GM21390 (cell line): ENCODE measurements around the gene CST3.

ENCODE experiments used
- ATAC-seq: cut with Tn5 transposase; IDR thresholded peaks from one replicate; pipeline ENCODE4 v1.9.1; 2021; ENCODE audit not compliant: unreplicated experiment

Gene CST3

DNA sequence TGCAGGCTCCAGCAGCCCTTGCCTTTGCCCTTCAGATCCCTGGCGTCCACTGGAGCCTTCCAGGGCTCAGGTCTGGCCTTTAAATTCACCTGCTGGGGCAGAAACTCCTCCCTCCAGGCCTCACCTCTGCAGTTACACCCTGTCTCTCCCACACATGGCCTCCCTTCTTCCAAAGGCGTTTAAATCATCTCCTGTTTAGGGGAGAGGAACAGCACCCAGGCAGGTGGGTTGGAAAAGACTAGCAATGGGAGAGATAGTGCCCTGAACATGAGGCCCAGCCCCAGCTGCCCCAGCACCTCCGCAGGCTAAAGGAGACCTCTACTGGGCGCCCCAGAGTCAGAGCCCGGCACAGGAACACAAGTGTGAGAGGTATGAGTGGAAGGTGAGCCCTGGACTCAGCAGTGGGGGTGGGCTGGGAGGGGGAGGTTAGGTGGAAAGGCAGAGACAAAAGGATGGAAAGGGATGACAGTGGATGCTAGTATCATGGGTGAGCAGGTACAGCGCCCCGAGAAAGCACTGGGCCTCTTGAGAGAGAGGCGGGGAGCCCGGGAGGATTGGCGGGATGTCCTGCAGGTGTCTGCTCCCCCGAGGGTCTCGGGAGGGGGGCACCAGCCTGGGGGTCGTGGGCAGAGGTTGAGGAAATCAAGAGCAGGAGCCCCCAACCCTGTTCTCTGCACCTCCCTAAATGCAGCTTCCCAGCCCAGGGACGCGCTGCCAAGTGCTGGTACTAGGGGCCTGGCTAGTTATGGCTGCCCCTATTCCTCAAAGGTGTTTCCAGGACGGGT, 31.7 kb downstream of the CST3 start, which contains the start of gene CST9:
TSS of gene CST9 (minus strand) at position 51 of the 785 bp plus-strand sequence. CDS start 53 bp downstream, outside the sequence.
- ATAC-seq, result no peak

DNA sequence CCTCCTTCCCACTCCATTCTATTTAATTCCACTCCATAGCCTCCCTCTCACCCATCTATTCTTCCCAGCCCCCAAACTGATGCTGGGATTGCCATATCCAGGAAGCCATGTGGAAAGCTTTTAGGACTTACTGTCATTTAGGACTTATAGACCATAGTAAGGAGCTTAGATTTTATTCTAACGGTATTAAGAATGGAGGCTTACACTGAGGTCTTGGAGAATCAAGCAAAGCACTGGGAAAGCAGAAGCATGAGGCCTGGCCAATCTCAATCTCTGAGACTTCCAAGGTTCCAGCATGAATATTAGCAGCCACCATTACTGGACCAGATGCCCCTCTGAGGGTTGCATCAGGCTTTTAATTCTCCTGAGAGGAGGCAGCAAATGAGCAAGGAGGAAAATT, 33.4 kb downstream of the CST3 start:
- ATAC-seq, result no peak

DNA sequence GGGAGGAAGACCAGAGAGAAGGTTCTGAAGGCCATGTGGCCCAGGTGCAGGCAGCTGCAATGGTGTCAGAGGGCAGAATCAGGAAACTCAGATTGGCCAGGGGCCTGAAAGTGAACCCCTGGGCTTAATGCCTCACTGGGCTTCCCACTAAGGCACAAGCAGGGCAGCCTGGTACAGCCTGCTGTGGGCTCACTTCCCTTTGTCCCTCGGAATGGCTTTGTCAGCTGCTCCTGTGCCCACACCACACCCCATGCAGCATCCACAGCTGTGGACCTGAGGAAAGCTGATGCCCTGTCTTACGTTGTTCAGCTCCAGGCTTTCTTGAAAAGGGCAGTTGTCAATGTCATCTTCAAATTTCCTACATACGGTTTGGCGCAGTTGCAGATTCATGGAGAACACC, 34.4 kb downstream of the CST3 start:
- ATAC-seq, result no peak

DNA sequence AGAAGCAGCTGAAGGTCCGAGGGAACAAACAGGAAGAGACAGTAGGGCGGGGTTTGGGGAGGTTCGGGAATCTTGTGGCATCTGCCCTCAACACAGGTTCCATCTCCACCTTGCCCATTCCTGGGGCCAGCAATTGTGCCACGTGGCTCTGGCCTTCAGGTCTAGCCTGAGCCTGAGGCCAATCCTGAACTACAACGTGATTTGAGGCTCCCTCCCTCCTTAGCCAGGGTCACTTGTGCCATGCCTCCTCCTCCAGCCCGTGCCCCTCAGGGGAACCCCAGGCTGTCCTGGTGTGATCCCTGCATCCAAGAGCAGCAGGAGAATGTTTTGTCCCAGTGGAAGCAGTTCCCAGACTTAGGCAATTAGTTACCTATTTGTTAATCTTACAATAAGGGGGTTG, 35.1 kb downstream of the CST3 start:
- no peak for ATAC-seq

DNA sequence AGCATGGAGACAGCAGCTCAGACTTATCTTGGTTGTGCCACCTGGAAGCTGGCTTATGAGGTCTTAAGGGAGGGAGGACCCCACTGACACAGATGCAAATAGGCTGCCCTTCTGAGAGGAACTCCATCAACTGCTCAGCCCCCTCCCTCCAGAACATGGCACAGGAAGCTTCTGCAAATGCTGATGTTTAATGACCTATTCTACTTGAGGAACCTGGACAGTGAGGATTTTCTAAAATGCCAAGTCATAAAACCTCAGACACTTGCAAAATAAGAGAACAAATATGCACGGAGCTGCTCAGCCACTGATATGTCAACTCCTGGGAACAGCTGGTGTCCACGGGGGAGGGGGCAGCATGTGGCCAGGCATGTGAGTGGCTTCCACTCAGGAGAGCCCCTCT, 35.5 kb downstream of the CST3 start:
- ATAC-seq, result no peak

DNA sequence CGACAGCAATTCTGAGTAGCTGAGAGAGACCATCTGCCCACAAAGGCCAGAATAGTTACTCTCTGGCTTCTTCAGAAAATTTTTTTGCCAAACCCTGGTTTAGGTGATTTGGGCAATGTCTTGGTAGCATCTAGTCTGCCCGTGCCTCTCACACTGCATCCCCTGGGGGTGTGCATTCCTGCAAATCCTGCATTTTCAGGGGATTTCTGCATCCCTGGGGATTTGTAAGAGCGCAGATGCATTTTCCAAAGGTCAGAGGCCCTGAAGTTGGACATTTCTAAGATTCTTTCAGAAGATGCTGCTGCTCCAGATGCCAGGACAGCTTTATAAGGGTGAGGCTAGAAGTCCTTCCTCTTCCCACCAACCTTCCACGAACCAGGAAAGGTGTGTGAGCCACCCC, 36.0 kb downstream of the CST3 start:
- no peak for ATAC-seq

DNA sequence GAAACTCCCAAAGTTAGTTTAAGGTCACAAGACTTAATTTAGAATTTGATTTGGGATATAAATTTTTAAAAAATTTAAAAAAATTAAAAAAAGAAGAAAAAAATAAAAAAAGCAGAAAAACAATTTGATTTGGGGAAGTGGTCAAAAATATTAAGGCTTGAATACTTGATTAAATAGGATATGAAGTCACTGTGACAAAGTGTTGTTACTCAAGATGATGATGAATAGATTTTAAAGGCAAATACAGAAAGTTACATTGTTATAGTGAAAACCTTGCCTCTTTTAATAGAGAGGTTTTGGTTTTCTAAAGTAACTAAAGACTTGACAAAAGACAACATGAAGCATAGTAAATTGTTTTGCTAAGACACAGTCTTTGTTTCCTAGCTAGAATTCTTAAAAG, 39.3 kb downstream of the CST3 start:
- no peak for ATAC-seq

DNA sequence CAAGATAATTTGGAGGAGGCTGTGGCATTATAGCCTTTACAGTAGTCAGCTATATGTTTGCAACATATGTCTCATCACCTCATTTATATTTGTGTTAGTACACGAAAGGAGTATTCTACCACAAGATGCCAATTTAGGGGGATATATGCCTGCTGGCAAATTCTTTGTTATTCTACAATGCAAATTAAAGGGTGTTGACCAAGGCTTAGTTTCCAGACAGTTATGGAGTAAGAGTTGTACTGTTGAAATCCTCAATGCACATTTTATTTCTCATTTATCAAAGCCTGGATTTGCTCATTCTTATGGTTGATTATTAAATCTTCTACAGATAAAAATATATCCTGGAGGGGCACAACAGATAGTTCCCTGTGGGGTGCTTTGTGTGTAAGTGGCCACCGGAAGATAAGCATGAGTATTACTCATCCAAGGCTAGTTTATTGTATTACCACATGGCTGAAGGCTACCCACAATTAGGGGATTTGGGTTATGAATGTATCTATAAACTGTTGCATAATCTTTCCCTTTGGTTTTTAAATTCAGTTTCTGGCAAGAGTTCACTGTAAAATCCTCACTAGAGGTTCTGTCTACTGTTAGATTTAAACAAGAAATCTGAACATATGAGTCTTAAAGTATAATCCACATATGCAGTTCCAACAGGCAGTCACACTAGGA, 41.0 kb downstream of the CST3 start:
- no peak for ATAC-seq

DNA sequence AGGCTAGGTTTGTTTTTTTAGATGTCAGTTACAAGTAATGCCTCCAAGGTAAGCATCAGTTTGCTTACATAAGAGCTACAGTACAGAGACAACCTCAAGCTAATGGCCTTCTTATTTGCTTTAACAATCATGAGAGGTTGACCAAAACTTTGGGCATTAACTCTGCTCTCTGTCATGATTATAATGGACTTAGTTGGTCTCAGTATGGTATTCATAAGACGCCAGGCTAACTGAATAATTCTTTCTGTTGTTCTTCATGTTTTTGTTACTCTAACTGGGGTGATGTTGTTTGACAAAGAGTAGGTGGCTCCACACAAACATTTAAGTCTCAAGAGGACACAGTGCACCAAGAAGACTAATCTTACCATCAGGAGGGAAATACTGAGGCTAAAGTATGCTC, 41.8 kb downstream of the CST3 start:
- ATAC-seq, result no peak

DNA sequence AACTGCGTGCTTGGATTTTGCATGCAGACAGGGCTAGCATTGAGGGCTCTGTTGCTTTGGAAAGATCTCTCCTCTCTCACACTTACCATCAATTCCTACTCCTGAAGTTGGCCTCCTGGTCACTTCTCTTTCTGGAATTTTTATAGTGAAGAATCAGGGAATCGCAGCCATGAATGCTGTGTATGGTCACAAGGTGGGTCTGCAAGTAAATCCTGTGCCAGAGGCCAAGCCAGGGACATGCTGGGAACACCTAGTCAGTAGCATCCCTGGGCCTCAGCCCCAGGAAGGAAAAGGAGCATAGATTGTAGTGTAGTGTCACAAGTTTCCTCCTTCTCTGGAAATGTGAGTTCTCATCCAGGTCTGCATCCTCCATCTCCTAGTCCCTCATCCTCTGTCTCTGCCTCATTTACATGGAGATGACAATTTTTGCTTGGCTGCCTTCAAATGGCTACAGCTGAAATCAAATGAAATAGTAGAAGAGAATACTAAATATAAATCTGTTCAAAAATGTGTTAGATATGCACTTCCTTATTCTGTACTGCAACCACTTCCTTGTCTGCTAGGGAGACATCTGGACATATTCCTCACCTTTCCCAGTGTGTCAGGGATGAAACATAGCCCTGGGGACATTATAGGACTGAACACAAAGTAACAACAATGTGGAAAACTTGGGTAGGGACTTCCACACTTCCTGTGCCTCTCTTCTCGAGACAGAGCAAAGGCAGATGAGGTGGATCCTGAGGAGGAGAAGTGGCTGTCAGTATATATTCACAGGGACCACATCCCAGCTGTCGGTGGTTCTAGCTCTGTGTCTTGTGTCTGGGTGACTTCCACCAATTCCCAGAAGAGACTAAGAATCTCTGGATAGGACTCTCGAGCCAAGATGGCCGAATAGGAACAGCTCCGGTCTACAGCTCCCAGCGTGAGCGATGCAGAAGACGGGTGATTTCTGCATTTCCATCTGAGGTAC, 49.0 kb downstream of the CST3 start:
- no peak for ATAC-seq

DNA sequence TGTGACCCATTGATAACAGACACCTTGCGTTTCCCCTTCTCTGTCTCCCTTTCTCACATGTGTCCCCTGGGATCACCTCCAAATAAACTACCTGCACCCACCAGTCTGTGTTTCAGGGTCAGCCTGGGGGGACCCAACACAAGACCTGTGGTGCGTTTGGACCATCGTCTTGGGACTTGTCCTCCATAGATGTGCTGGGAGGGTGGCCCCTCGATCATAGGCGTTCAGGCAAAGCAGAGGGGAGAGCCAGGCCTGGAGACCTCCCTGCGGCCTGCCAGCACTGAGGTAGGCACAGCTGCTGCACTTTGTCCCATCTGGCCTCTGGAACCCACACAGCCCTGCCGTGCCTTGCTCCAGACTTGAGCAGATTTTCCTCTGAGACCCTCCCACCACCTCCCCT, 50.1 kb downstream of the CST3 start:
- no peak for ATAC-seq

DNA sequence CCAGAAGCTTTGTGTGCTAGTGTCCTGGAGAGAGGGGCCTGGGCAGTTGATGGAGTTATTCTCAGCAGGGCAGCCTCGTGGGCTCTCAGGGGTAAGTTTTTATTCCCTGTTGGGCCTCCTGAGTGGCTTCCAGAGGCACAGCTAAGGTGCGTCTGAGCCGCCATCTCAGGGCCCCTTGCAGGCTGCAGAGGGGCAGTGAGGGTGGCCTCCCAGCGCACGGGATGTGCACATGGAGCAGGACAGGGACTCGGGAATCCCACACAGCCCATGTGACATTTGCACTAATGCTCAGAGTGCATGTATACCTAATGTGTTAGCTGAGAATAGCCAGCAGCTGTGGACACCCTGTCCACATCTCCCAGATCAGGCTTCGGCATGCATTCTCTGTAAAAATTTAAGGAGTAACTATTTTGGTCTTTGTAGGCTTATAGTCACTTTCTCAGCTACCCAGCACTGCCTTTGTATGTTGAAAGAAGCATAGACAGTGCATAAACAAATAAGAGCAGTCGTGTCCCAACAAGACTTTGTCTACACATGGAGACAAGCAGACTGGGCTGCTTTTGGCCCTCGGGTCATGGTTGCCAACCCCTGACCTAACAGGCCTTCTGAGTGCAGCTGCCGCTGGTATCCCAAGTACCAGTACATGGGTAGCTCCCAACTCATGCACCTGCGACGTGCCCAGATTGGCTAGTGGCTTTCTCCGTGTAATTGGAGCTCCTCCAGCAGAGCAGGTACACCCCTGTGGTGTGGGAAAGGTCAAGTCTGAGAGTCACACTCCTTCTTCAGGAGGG, 50.8 kb downstream of the CST3 start:
- no peak for ATAC-seq

DNA sequence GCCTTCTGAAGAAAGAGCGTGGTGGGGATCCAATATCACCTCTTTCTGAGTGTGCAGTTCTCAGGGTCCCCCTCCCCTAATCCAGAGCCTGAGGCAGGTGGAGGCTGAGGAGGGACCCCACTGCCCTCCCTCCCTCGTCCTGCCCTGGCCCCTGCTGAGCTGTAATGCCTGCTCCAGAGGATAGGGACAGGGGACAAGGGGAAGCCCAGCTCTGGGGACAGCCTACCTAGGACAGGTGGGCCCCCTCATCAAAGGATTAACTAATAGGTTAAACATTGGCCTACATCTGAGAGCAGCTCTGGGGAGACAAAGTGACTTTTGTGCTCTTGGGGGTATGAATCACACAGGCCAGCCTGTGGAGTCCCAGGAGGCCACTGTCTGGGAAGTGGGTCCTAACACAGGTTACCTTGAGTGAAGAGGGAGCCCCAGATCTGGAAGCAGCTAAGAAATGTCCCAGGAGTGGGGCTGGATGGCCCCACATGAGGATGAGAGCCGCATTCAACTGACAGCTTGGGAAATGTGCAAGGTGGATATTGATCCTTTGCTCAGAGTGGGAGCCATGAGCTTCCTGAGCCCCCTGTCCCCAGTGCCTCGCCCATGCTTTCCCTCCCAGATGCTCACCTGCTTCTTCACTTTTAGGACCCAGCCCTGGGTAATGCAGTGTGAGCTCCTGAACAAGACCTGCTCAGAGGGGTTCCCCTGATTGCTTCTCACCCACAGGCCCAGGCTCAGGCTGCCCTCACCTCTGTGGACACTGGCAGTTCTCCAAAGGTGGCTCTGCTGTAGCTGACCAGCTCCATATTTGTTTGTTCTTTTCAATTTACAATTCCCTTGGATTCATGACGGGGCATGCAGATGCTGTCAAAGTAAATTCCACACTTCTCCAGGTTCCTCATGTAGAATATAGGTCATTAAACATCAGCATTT, 51.7 kb downstream of the CST3 start:
- no peak for ATAC-seq

DNA sequence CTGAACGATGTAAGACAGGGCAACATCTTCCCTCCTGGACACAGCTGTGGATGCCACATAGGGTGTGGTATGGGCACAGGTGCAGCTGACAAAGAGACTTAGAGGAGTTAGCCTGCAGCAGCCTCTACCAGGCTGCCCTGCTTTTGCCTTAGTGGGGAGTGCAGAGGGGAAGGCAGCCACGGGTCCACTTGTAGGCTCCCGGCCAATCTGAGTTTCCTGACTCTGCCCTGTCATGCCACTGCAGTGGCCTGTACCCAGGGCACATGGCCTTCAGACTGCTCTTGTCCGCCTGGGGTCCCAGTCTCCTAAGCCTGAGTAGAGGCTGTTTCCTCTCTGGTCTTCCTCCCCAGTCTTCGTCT, 52.3 kb downstream of the CST3 start:
- ATAC-seq, result no peak

DNA sequence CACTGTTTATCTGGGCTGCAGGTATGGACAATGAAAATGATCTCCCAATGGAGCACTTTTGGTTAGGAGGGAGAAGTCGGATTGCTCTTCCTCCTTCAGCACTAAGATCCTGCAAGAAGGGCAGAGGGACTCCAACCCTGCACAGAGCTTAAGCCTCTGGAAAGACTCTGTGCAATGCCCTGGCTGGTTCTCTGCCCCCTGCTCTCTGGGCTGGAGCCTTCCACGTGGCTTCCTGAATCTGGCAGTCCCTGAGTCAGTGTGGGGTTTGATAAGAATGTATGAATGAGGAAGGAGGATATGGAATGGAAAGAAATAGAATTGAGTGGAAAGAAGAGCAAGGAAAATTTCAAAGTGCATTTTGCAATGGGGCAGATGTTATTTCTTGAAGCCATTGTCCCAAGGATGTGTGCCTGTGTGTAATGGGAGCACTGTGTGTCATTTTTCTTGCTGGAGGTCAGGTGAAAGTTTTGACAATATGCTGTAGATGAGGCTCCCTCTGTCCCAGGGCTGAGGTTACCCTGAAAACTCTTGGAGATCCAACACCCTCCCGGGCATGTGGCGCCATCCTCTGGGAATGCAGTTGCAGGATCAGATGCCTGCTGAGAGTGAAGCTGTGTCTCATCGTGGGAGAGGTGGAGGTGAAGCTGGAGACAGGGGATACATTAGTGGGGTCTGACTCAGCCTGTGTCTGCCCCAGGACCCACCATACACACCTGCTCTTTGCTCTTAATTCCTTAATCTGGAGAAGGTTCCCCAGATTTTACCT, 53.1 kb downstream of the CST3 start:
- ATAC-seq, result no peak
